Kidney glomerular epithelial cell (primary cell): Measurements from ENCODE around the gene USP8.
"Not testable (repeated sequence)": the region's sequence is repeated elsewhere in the genome, so short reads cannot be mapped to it uniquely, and the experiment has no call there.

Experiments used
- DNase-seq: peaks from one replicate; lab custom pipeline; 2025; lab: John Stamatoyannopoulos, UW

Gene USP8

GRCh38 chr15:50440932-50441331 lies 16.7 kb downstream of the USP8 start:
- no peak for DNase-seq

GRCh38 chr15:50452927-50453326 lies 28.7 kb downstream of the USP8 start:
- no peak for DNase-seq

GRCh38 chr15:50458348-50459112 lies 34.3 kb downstream of the USP8 start:
- no peak for DNase-seq

GRCh38 chr15:50463423-50464358 lies 39.5 kb downstream of the USP8 start:
- DNase-seq = no peak

- DNase-seq = no peak
These were observed 46.9 kb downstream of the USP8 start for GRCh38 chr15:50471072-50471471.

- no peak for DNase-seq
These were observed 51.9 kb downstream of the USP8 start for GRCh38 chr15:50476143-50476542.

GRCh38 chr15:50484781-50485180 lies 60.6 kb downstream of the USP8 start:
- no peak for DNase-seq

- DNase-seq = no peak
These were observed 61.2 kb downstream of the USP8 start for GRCh38 chr15:50485389-50485788.

GRCh38 chr15:50487287-50487686 lies 63.1 kb downstream of the USP8 start:
- no peak for DNase-seq

- DNase-seq = no peak
These were observed 69.4 kb downstream of the USP8 start for GRCh38 chr15:50493625-50494024.

GRCh38 chr15:50494547-50494946 lies 70.3 kb downstream of the USP8 start:
- DNase-seq = not testable (repeated sequence)

- DNase-seq = no peak
These were observed 72.5 kb downstream of the USP8 start for GRCh38 chr15:50496692-50497091.

- no peak for DNase-seq
These were observed 76.1 kb downstream of the USP8 start for GRCh38 chr15:50500352-50500751.

GRCh38 chr15:50501815-50502214 lies 77.6 kb downstream of the USP8 start:
- DNase-seq = no peak

- no peak for DNase-seq
These were observed 78.9 kb downstream of the USP8 start for GRCh38 chr15:50503144-50503543.

GRCh38 chr15:50505656-50506055 lies 81.5 kb downstream of the USP8 start:
- not testable (repeated sequence) for DNase-seq

GRCh38 chr15:50506121-50506520 lies 81.9 kb downstream of the USP8 start:
- no peak for DNase-seq

- DNase-seq = no peak
These were observed 88.8 kb downstream of the USP8 start for GRCh38 chr15:50513001-50513400.

- no peak for DNase-seq
These were observed 95.7 kb downstream of the USP8 start for GRCh38 chr15:50519740-50520425.

- DNase-seq = no peak
These were observed 99.6 kb downstream of the USP8 start for GRCh38 chr15:50523851-50524251.

- no peak for DNase-seq
These were observed 107.0 kb downstream of the USP8 start for GRCh38 chr15:50531163-50531562.

GRCh38 chr15:50531766-50532165 lies 107.6 kb downstream of the USP8 start:
- no peak for DNase-seq

- DNase-seq = no peak
These were observed 118.6 kb downstream of the USP8 start for GRCh38 chr15:50542887-50543210.
